Measurements from ENCODE around the gene CCDC107. TPM values are rescaled to one million over a fixed set of nuclear protein-coding genes. Genes with fewer than 3 reads are reported as not detected.
A peak's percentile ranks its signal among the peaks of the same experiment; 100 is the strongest.

Gene CCDC107
- total RNA-seq, 1 experiment from 2014 or later = 34.9 TPM

GRCh38 chr9:35705836-35706430 lies 47.8 kb downstream of the CCDC107 start:
- H4K20me1 ChIP-seq (ENCODE audit: low read length) = no peaks in the 10 kb centered on the region
- no peak overlapping the region for H3K4me2 ChIP-seq (ENCODE audit: low read length)
- CTCF ChIA-PET = no interaction called here
- no peak overlapping the region for H3K4me3 ChIP-seq (ENCODE audit: low read length)
- H3K36me3 ChIP-seq (ENCODE audit: low read depth, low read length) = peaks cover 61% of the 10 kb centered on the region
- TF ChIP-seq EZH2phosphoT487 (IDR thresholded peaks at IDR 0.05; ENCODE audit: borderline replicate concordance, low read length) (no peak), EZH2 (IDR thresholded peaks at IDR 0.05; ENCODE audit: low read length, unreplicated experiment) (no peak), CTCF (conservative IDR thresholded peaks at IDR 0.05; ENCODE audit: low read depth, low read length) (no peak)
- H3K27ac ChIP-seq (ENCODE audit: low read length) = no peak overlapping the region
- no peak overlapping the region for H3K9ac ChIP-seq (ENCODE audit: low read length)
- no peaks in the 10 kb centered on the region for H3K9me2 ChIP-seq (replicated peaks; ENCODE audit: low read length)
- DNase-seq = no peak
- H3K9me3 ChIP-seq (ENCODE audit: low read length) = no peaks in the 10 kb centered on the region
- H3K27me3 ChIP-seq (ENCODE audit: low read length) = no peaks in the 10 kb centered on the region
- ATAC-seq = no peak
- H3K79me2 ChIP-seq (ENCODE audit: low read length) = no peaks in the 10 kb centered on the region
- no peak overlapping the region for H2AFZ ChIP-seq (ENCODE audit: low read length)
- H3K4me1 ChIP-seq (ENCODE audit: insufficient read depth, low read length) = no peaks in the 10 kb centered on the region
- intact Hi-C loops (cut with micrococcal nuclease) = no loop called here
- POLR2A ChIA-PET (ENCODE audit: unreplicated experiment) = no interaction called here
- TSS peak; percentile 43 for BruUV-seq (replicated peaks)
- H3F3A ChIP-seq (ENCODE audit: low read length, unreplicated experiment) = no peaks in the 10 kb centered on the region

GRCh38 chr9:35706951-35707350 lies 48.9 kb downstream of the CCDC107 start:
- CTCF ChIA-PET = no interaction called here

More at GRCh38 chr9:35706951-35707350, 48.9 kb downstream of the CCDC107 start:
- Histone ChIP-seq H3K9me3 (ENCODE audit: low read length) (no peaks in the 10 kb centered on the region), H3K27ac (ENCODE audit: low read length) (no peak overlapping the region), H3K9ac (ENCODE audit: low read length) (no peak overlapping the region), H3K36me3 (ENCODE audit: low read depth, low read length) (peaks cover 56% of the 10 kb centered on the region), H3K9me2 (replicated peaks; ENCODE audit: low read length) (no peaks in the 10 kb centered on the region), H3K4me2 (ENCODE audit: low read length) (no peak overlapping the region), H3F3A (ENCODE audit: low read length, unreplicated experiment) (no peaks in the 10 kb centered on the region), H3K27me3 (ENCODE audit: low read length) (no peaks in the 10 kb centered on the region), H2AFZ (ENCODE audit: low read length) (no peak overlapping the region), H3K4me3 (ENCODE audit: low read length) (no peak overlapping the region), H3K79me2 (ENCODE audit: low read length) (no peaks in the 10 kb centered on the region), H4K20me1 (ENCODE audit: low read length) (no peaks in the 10 kb centered on the region), H3K4me1 (ENCODE audit: insufficient read depth, low read length) (no peaks in the 10 kb centered on the region)
- ATAC-seq = no peak
- intact Hi-C loops (cut with micrococcal nuclease) = no loop called here
- DNase-seq = no peak
- no TSS peak for BruUV-seq (replicated peaks)
- TF ChIP-seq EZH2phosphoT487 (IDR thresholded peaks at IDR 0.05; ENCODE audit: borderline replicate concordance, low read length) (no peak), CTCF (conservative IDR thresholded peaks at IDR 0.05; ENCODE audit: low read depth, low read length) (no peak), EZH2 (IDR thresholded peaks at IDR 0.05; ENCODE audit: low read length, unreplicated experiment) (no peak)
- POLR2A ChIA-PET (ENCODE audit: unreplicated experiment) = no interaction called here

Measured in PC-3 (cell line).